HG03521 (cell line): ENCODE measurements around the gene TFCP2.
"Not testable (repeated sequence)": the region's sequence is repeated elsewhere in the genome, so short reads cannot be mapped to it uniquely, and the experiment has no call there.

Experiments used
- ATAC-seq: cut with Tn5 transposase; IDR thresholded peaks from one replicate; pipeline ENCODE4 v1.9.1; 2021; ENCODE audit warnings: mild to moderate bottlenecking, moderate library complexity; ENCODE audit not compliant: unreplicated experiment

The TFCP2 gene

GRCh38 chr12:51083126-51083833 is 89.7 kb downstream of the TFCP2 start, which contains the start of gene CSRNP2:
TSS of gene CSRNP2 (minus strand) at chr12:51083596. CDS start at chr12:51076561, 7,035 bp downstream.
- peak; percentile 95 for ATAC-seq

DNA sequence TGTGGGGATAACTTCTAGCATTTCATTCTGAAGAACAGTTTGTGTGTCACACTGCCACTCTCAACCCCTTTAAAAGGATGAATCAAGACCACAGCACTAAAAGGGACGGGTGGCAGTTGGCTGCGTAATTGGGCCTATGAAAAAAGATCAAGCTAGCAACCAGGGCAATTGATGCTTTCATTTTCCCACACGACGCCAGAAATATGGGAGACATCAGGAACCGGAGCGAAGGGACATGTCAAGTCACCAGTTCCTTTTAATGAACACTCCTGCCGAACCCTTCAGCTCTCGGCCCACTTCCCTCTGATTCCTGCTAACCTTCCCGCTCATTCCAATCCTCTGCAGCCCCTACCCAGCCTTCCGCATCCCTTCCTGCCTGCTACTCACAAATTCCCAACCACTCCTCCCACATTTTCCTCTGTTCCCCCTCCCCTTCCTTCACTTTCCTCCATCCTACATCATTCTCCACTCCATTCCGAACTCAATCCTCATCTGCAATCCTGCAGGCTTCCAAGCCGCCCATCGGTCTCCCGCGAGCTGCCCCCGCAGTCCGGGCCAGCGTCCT is 90.3 kb downstream of the TFCP2 start:
- no peak for ATAC-seq

- no peak for ATAC-seq
Measured at GRCh38 chr12:51081421-51081820, 91.5 kb downstream of the TFCP2 start.

- no peak for ATAC-seq
Measured at GRCh38 chr12:51080136-51080535, 92.8 kb downstream of the TFCP2 start.

- ATAC-seq, result not testable (repeated sequence)
Measured at GRCh38 chr12:51078866-51079265, 94.1 kb downstream of the TFCP2 start.

DNA sequence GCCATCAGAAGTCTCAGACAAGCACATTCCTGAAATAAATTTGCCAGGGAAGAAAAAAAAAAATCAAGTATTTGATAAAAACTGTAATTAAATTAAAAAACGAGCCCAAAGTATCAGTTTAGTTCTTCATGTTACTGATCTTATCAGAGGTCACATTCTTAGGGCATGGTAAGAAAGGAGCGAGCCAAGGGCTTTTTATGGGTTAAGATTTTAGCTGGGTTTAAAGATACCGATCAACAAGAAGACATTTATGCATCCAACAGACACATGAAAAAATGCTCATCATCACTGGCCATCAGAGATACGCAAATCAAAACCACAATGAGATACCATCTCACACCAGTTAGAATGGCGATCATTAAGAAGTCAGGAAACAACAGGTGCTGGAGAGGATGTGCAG is 94.6 kb downstream of the TFCP2 start:
- ATAC-seq, result not testable (repeated sequence)

- ATAC-seq, result no peak
Measured at GRCh38 chr12:51077930-51078329, 95.0 kb downstream of the TFCP2 start.

- ATAC-seq, result no peak
Measured at GRCh38 chr12:51076236-51076930, 96.6 kb downstream of the TFCP2 start.

GRCh38 chr12:51075390-51075789 is 97.5 kb downstream of the TFCP2 start:
- ATAC-seq, result no peak

GRCh38 chr12:51071663-51072062 is 101.3 kb downstream of the TFCP2 start:
- no peak for ATAC-seq

GRCh38 chr12:51070004-51070403 is 102.9 kb downstream of the TFCP2 start:
- ATAC-seq, result no peak

GRCh38 chr12:51067771-51068170 is 105.2 kb downstream of the TFCP2 start:
- ATAC-seq, result no peak

DNA sequence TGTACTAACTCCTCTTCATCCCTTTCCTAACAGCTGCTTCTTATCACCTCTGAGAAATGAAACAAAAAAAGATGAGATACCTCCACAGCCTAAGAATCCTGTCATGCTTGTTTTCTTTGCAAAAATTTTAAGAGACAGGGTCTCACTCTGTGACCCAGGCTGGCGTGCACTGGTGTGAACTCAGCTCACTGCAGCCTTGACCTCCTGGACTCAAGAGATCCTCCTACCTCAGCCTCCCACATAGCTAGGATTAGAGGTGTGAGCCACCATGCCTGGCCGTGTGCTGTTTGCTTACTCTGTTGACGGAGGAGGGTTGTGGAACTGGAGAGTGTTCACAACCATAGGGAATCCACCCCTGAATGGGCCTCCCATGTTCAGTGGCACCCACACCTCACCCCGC is 105.7 kb downstream of the TFCP2 start:
- no peak for ATAC-seq

DNA sequence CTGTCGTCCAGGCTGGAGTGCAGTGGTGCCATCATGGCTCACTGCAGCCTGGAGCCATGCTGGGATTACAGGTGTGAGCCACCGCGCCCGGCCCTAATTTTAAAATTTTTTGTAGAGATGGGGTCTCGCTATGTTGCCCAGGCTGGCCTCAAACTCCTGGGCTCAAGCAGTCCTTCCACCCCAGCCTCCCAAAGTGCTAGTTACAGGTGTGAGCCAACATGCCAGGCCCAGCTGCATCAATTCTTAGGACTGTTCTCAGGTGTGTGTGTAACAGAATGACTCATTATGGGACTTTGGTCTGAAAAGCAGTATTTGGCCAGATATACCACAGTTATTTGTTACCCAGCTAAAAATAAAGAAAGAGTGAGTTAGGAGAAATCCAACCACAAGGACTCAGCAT is 107.4 kb downstream of the TFCP2 start:
- ATAC-seq, result no peak

- no peak for ATAC-seq
Measured at GRCh38 chr12:51062631-51063397, 110.1 kb downstream of the TFCP2 start.

GRCh38 chr12:51059086-51059485 is 113.8 kb downstream of the TFCP2 start:
- no peak for ATAC-seq

- no peak for ATAC-seq
Measured at GRCh38 chr12:51056242-51056641, 116.7 kb downstream of the TFCP2 start.

DNA sequence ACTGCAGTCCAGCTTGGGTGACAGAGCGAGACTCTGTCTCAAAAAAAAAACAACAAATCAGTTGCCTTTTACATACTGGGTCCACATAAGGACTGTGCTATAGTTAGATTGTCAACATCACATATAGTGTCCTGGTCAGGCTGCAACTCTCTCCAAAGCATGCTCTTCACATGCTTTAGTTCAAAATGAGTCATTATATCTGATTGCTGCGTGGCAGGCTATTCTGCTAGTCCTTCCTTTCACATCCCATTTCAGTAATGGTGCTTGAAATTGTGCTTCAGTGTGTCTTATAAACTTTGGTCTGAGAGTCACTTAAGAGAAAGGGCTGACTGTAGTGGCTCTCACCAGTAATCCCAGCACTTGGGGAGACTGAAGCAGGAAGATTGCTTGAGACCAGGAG is 117.9 kb downstream of the TFCP2 start:
- ATAC-seq, result no peak

DNA sequence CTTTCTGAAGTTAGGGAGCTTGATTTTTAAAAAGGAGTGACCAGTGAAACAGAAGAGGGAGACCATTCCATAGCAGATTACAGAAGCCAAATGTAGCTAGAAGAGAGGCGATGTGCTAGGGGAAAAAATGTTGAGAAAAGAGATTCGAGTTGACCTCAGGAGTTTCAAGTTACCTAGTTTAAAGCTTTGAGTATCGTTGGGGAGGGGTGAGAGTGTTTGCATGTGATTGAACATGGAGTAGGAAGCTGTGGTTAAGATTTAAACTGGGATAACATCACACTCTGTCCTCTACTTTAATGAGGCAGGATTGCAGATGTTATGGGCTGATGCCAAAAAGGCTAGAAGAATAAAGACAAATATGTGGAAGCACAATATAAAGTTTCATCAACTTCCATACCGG is 121.1 kb downstream of the TFCP2 start:
- ATAC-seq, result no peak

GRCh38 chr12:51049525-51049924 is 123.4 kb downstream of the TFCP2 start:
- ATAC-seq, result no peak

- no peak for ATAC-seq
Measured at GRCh38 chr12:51048661-51049251, 124.2 kb downstream of the TFCP2 start.
